Gastrocnemius medialis (tissue), 4 donors: Measurements from ENCODE around the gene LAIR2.

Experiments
- POLR2A ChIP-seq, 2 donors: fragments of 450-650 bp; IDR thresholded peaks; one replicate each; pipeline ENCODE4 v1.6.1; 2017; ENCODE audit warnings: antibody characterized with exemption in 2 of 2, mild to moderate bottlenecking in 2 of 2, moderate library complexity in 2 of 2
- TF ChIP-seq, protein P1 (sequence below), 5 experiments: fragments of 450-650 bp in 3 of 5; fragments of 200-600 bp in 2 of 5; sonication (generic) in 2 of 5; IDR thresholded peaks in 4 of 5; conservative IDR thresholded peaks in 1 of 5; 1 replicate in 4 of 5; 2 replicates in 1 of 5; pipeline ENCODE4 v1.5.1; 2016 to 2019; ENCODE audit warnings: antibody characterized with exemption in 5 of 5, mild to moderate bottlenecking in 3 of 5, moderate library complexity in 3 of 5

GRCh38 chr19:54548806-54549205, 46.2 kb downstream of the LAIR2 start:
- TF ChIP-seq, protein P1, sequence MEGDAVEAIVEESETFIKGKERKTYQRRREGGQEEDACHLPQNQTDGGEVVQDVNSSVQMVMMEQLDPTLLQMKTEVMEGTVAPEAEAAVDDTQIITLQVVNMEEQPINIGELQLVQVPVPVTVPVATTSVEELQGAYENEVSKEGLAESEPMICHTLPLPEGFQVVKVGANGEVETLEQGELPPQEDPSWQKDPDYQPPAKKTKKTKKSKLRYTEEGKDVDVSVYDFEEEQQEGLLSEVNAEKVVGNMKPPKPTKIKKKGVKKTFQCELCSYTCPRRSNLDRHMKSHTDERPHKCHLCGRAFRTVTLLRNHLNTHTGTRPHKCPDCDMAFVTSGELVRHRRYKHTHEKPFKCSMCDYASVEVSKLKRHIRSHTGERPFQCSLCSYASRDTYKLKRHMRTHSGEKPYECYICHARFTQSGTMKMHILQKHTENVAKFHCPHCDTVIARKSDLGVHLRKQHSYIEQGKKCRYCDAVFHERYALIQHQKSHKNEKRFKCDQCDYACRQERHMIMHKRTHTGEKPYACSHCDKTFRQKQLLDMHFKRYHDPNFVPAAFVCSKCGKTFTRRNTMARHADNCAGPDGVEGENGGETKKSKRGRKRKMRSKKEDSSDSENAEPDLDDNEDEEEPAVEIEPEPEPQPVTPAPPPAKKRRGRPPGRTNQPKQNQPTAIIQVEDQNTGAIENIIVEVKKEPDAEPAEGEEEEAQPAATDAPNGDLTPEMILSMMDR (IDR thresholded peaks at IDR 0.05 in 4 of 5, conservative IDR thresholded peaks at IDR 0.05 in 1 of 5) = no peak
- no peak for TF ChIP-seq POLR2A (IDR thresholded peaks at IDR 0.05)
